Trophoblast cell (in vitro differentiated cells and primary cell): Measurements from ENCODE around the gene GALNTL6.
A peak's percentile ranks its signal among the peaks of the same experiment; 100 is the strongest.

ENCODE experiments used
- DNase-seq, 2 donors: peaks; one replicate each; pipeline ENCODE4 v3.0.0-alpha.2; 2016
- H2AFZ ChIP-seq: 2 replicates; pipeline ENCODE4 v1.6.1; 2013; ENCODE audit warnings: low read length, moderate library complexity, mild to moderate bottlenecking; ENCODE audit not compliant: insufficient read depth, poor library complexity
- H2AK5ac ChIP-seq: 2 replicates; pipeline ENCODE4 v1.6.1; 2013; ENCODE audit warnings: mild to moderate bottlenecking, low read length
- H2BK120ac ChIP-seq: 2 replicates; pipeline ENCODE4 v1.6.1; 2013; ENCODE audit warnings: low read length, mild to moderate bottlenecking, moderate library complexity; ENCODE audit not compliant: insufficient read depth, poor library complexity
- H2BK12ac ChIP-seq: 2 replicates; pipeline ENCODE4 v1.6.1; 2013; ENCODE audit warnings: mild to moderate bottlenecking, low read length, moderate library complexity
- H2BK5ac ChIP-seq: 2 replicates; pipeline ENCODE4 v1.6.1; 2013; ENCODE audit warnings: low read length, low read depth, moderate library complexity, mild to moderate bottlenecking; ENCODE audit not compliant: poor library complexity
- H3K14ac ChIP-seq: 2 replicates; pipeline ENCODE4 v1.6.1; 2013; ENCODE audit warnings: mild to moderate bottlenecking, low read length
- H3K18ac ChIP-seq: 2 replicates; pipeline ENCODE4 v1.6.1; 2013; ENCODE audit warnings: mild to moderate bottlenecking, low read length
- H3K23ac ChIP-seq: 2 replicates; pipeline ENCODE4 v1.6.1; 2013; ENCODE audit warnings: low read length
- H3K27ac ChIP-seq: 2 replicates; pipeline ENCODE4 v1.5.1; 2013; ENCODE audit warnings: low read depth, mild to moderate bottlenecking, inconsistent platforms, low read length, moderate library complexity
- H3K27me3 ChIP-seq: 2 replicates; pipeline ENCODE4 v1.6.1; 2013; ENCODE audit warnings: inconsistent platforms, mild to moderate bottlenecking, low read length, moderate library complexity; ENCODE audit not compliant: insufficient read depth
- H3K36me3 ChIP-seq, 2 experiments: 1 replicate in 1 of 2; 2 replicates in 1 of 2; pipeline ENCODE4 v1.6.1; 2013; ENCODE audit warnings: low read length in 2 of 2, mild to moderate bottlenecking in 2 of 2, moderate library complexity in 1 of 2; ENCODE audit not compliant: insufficient read depth in 2 of 2, control insufficient read depth in 1 of 2
- H3K4ac ChIP-seq: 2 replicates; pipeline ENCODE4 v1.6.1; 2013; ENCODE audit warnings: low read depth, mild to moderate bottlenecking, low read length, moderate library complexity
- H3K4me1 ChIP-seq, 2 experiments: 1 replicate in 1 of 2; 2 replicates in 1 of 2; pipeline ENCODE4 v1.6.1; 2013; ENCODE audit warnings: low read length in 2 of 2, mild to moderate bottlenecking in 2 of 2, moderate library complexity in 1 of 2; ENCODE audit not compliant: insufficient read depth in 2 of 2, control insufficient read depth in 1 of 2
- H3K4me2 ChIP-seq: 2 replicates; pipeline ENCODE4 v1.6.1; 2013; ENCODE audit warnings: inconsistent platforms, mild to moderate bottlenecking, low read length, moderate library complexity
- H3K4me3 ChIP-seq: 2 replicates; pipeline ENCODE4 v1.5.1; 2013; ENCODE audit warnings: mild to moderate bottlenecking, low read depth, low read length, inconsistent platforms
- H3K79me1 ChIP-seq: one replicate; pipeline ENCODE4 v1.6.1; 2013; ENCODE audit warnings: low read length
- H3K79me2 ChIP-seq: 2 replicates; pipeline ENCODE4 v1.6.1; 2013; ENCODE audit warnings: low read length, mild to moderate bottlenecking; ENCODE audit not compliant: control insufficient read depth, insufficient read depth, poor library complexity
- H3K9ac ChIP-seq: 2 replicates; pipeline ENCODE4 v1.6.1; 2013; ENCODE audit warnings: mild to moderate bottlenecking, low read length
- H3K9me3 ChIP-seq: 2 replicates; pipeline ENCODE4 v1.6.1; 2013; ENCODE audit warnings: low read depth, mild to moderate bottlenecking, control low read depth, inconsistent platforms, low read length; ENCODE audit not compliant: insufficient read depth
- H4K12ac ChIP-seq: 2 replicates; pipeline ENCODE4 v1.6.1; 2013; ENCODE audit warnings: low read depth, mild to moderate bottlenecking, low read length, moderate library complexity
- H4K8ac ChIP-seq: 2 replicates; pipeline ENCODE4 v1.6.1; 2013; ENCODE audit warnings: low read depth, mild to moderate bottlenecking, low read length, moderate library complexity
- H4K91ac ChIP-seq: one replicate; pipeline ENCODE4 v1.6.1; 2013; ENCODE audit warnings: low read depth, mild to moderate bottlenecking, low read length, moderate library complexity
- WGBS: extraction: QIAGEN DNeasy Blood & Tissue Kit; methylation state at CpG from one replicate; pipeline ENCODE4 v1.1.7; 2013; ENCODE audit warnings: missing lambda C conversion rate; ENCODE audit not compliant: insufficient read length, insufficient coverage; ENCODE audit errors: extremely low coverage; 5-methylcytosine and 5-hydroxymethylcytosine counted together

GALNTL6 gene

GRCh38 chr4:171924746-171925376, 111.7 kb downstream of the GALNTL6 start:
- WGBS = no CpG with 5 or more reads among the region's 5 CpGs
- Histone ChIP-seq H3K4me3 (no peak overlapping the region), H2BK120ac (no peak overlapping the region), H2AFZ (no peak overlapping the region), H3K27me3 (no peaks in the 10 kb centered on the region), H3K9ac (no peak overlapping the region), H3K79me1 (no peaks in the 10 kb centered on the region), H3K4me2 (no peak overlapping the region), H2BK12ac (no peak overlapping the region), H4K12ac (no peak overlapping the region), H3K36me3 (no peaks in the 10 kb centered on the region), H3K27ac (no peak overlapping the region), H3K9me3 (peaks cover 3% of the 10 kb centered on the region), H4K91ac (no peak overlapping the region), H4K8ac (no peak overlapping the region), H3K14ac (no peak overlapping the region), H2BK5ac (no peak overlapping the region), H3K4me1 (no peaks in the 10 kb centered on the region), H3K4ac (no peak overlapping the region), H3K23ac (no peak overlapping the region), H3K18ac (no peak overlapping the region), H3K79me2 (no peaks in the 10 kb centered on the region), H2AK5ac (no peak overlapping the region)
- DNase-seq = no peak

GRCh38 chr4:171928336-171928735, 115.1 kb downstream of the GALNTL6 start:
- Histone ChIP-seq H3K79me1 (no peaks in the 10 kb centered on the region), H3K14ac (no peak overlapping the region), H3K4ac (no peak overlapping the region), H3K9ac (no peak overlapping the region), H3K4me3 (no peak overlapping the region), H3K4me1 (no peaks in the 10 kb centered on the region), H4K12ac (no peak overlapping the region), H3K79me2 (no peaks in the 10 kb centered on the region), H4K91ac (no peak overlapping the region), H3K36me3 (no peaks in the 10 kb centered on the region), H2BK12ac (no peak overlapping the region), H3K18ac (no peak overlapping the region), H2BK120ac (no peak overlapping the region), H3K27ac (no peak overlapping the region), H4K8ac (no peak overlapping the region), H2BK5ac (no peak overlapping the region), H2AK5ac (no peak overlapping the region), H3K4me2 (no peak overlapping the region), H3K23ac (no peak overlapping the region), H3K27me3 (no peaks in the 10 kb centered on the region), H2AFZ (no peak overlapping the region), H3K9me3 (peaks cover 4% of the 10 kb centered on the region)
- DNase-seq = no peak
- WGBS = no CpG with 5 or more reads among the region's 4 CpGs

GRCh38 chr4:171929477-171929876, 116.3 kb downstream of the GALNTL6 start:
- H3K9ac ChIP-seq = no peak overlapping the region
- no peaks in the 10 kb centered on the region for H3K79me1 ChIP-seq
- H2BK12ac ChIP-seq = no peak overlapping the region
- no peak overlapping the region for H3K27ac ChIP-seq
- H3K23ac ChIP-seq = peak overlapping the region; percentile 64
- no peak for DNase-seq
- no peak overlapping the region for H3K18ac ChIP-seq
- H3K4me2 ChIP-seq = no peak overlapping the region
- no peaks in the 10 kb centered on the region for H3K27me3 ChIP-seq
- H4K91ac ChIP-seq = no peak overlapping the region
- no peak overlapping the region for H4K8ac ChIP-seq
- H3K79me2 ChIP-seq = no peaks in the 10 kb centered on the region
- no peak overlapping the region for H3K4me3 ChIP-seq
- H3K4ac ChIP-seq = no peak overlapping the region
- WGBS = no CpG with 5 or more reads among the region's 11 CpGs
- no peak overlapping the region for H2AFZ ChIP-seq
- no peak overlapping the region for H2AK5ac ChIP-seq
- no peak overlapping the region for H4K12ac ChIP-seq
- H3K36me3 ChIP-seq = no peaks in the 10 kb centered on the region
- H2BK5ac ChIP-seq = no peak overlapping the region
- H3K9me3 ChIP-seq = peaks cover 4% of the 10 kb centered on the region
- H3K14ac ChIP-seq = no peak overlapping the region
- H3K4me1 ChIP-seq = no peaks in the 10 kb centered on the region
- no peak overlapping the region for H2BK120ac ChIP-seq

GRCh38 chr4:171929907-171930306, 116.7 kb downstream of the GALNTL6 start:
- Histone ChIP-seq H2AK5ac (no peak overlapping the region), H4K91ac (no peak overlapping the region), H3K4me3 (no peak overlapping the region), H3K9me3 (peaks cover 4% of the 10 kb centered on the region), H3K79me2 (no peaks in the 10 kb centered on the region), H3K4me1 (no peaks in the 10 kb centered on the region), H3K14ac (no peak overlapping the region), H3K18ac (no peak overlapping the region), H2BK120ac (no peak overlapping the region), H2AFZ (no peak overlapping the region), H3K9ac (no peak overlapping the region), H3K27ac (no peak overlapping the region), H2BK5ac (no peak overlapping the region), H3K36me3 (no peaks in the 10 kb centered on the region), H3K79me1 (no peaks in the 10 kb centered on the region), H3K4me2 (no peak overlapping the region), H4K8ac (no peak overlapping the region), H3K4ac (no peak overlapping the region), H3K27me3 (no peaks in the 10 kb centered on the region), H2BK12ac (no peak overlapping the region), H3K23ac (no peak overlapping the region), H4K12ac (no peak overlapping the region)
- WGBS = no CpG with 5 or more reads among the region's 8 CpGs
- DNase-seq = no peak
